Measurements from ENCODE around the gene LOX.

Gene LOX

GRCh38 chr5:122078116-122079110 lies at the start of gene LOX:
Gene LOX (minus strand): TSS chr5:122078259. CDS start chr5:122077985, 274 bp downstream.
- DNase-seq, result no peak

GRCh38 chr5:122126756-122127321 lies 48.8 kb upstream of the LOX start:
- DNase-seq, result no peak

- no peak for DNase-seq
Observed at GRCh38 chr5:122126177-122126755, 48.2 kb upstream of the LOX start.

- no peak for DNase-seq
Observed at GRCh38 chr5:122124766-122125165, 46.7 kb upstream of the LOX start.

GRCh38 chr5:122121479-122122465 lies 43.7 kb upstream of the LOX start:
- no peak for DNase-seq

GRCh38 chr5:122120957-122121356 lies 42.9 kb upstream of the LOX start:
- DNase-seq, result no peak

- no peak for DNase-seq
Observed at GRCh38 chr5:122120493-122120892, 42.4 kb upstream of the LOX start.

- no peak for DNase-seq
Observed at GRCh38 chr5:122119205-122119604, 41.1 kb upstream of the LOX start.

- no peak for DNase-seq
Observed at GRCh38 chr5:122118356-122118948, 40.4 kb upstream of the LOX start.

GRCh38 chr5:122114501-122114900 lies 36.4 kb upstream of the LOX start:
- DNase-seq, result no peak

- DNase-seq, result no peak
Observed at GRCh38 chr5:122112733-122113558, 34.9 kb upstream of the LOX start.

GRCh38 chr5:122112063-122112462 lies 34.0 kb upstream of the LOX start:
- no peak for DNase-seq

- DNase-seq, result no peak
Observed at GRCh38 chr5:122111460-122111859, 33.4 kb upstream of the LOX start.

- DNase-seq, result no peak
Observed at GRCh38 chr5:122110987-122111386, 32.9 kb upstream of the LOX start.

- DNase-seq, result no peak
Observed at GRCh38 chr5:122107016-122107415, 29.0 kb upstream of the LOX start.

GRCh38 chr5:122105909-122106308 lies 27.9 kb upstream of the LOX start:
- no peak for DNase-seq

- no peak for DNase-seq
Observed at GRCh38 chr5:122102825-122103224, 24.8 kb upstream of the LOX start.

- no peak for DNase-seq
Observed at GRCh38 chr5:122101636-122102285, 23.7 kb upstream of the LOX start.

GRCh38 chr5:122099060-122099790 lies 21.2 kb upstream of the LOX start:
- DNase-seq, result no peak

GRCh38 chr5:122097391-122097790 lies 19.3 kb upstream of the LOX start:
- DNase-seq, result no peak

Measured in cerebellar nuclear complex (tissue), 1 donor.